ENCODE results near the gene ZNF771. TPM values are rescaled to one million over a fixed set of nuclear protein-coding genes. Genes with fewer than 3 reads are reported as not detected.
A peak's percentile ranks its signal among the peaks of the same experiment; 100 is the strongest.

Gene ZNF771
- total and polyA plus RNA-seq, 9 of the 15 experiments (the other 6 are each of a cell fraction or from before 2014, with no cell fraction given): 1.5 to 12.6 (median 4.4) TPM

DNA sequence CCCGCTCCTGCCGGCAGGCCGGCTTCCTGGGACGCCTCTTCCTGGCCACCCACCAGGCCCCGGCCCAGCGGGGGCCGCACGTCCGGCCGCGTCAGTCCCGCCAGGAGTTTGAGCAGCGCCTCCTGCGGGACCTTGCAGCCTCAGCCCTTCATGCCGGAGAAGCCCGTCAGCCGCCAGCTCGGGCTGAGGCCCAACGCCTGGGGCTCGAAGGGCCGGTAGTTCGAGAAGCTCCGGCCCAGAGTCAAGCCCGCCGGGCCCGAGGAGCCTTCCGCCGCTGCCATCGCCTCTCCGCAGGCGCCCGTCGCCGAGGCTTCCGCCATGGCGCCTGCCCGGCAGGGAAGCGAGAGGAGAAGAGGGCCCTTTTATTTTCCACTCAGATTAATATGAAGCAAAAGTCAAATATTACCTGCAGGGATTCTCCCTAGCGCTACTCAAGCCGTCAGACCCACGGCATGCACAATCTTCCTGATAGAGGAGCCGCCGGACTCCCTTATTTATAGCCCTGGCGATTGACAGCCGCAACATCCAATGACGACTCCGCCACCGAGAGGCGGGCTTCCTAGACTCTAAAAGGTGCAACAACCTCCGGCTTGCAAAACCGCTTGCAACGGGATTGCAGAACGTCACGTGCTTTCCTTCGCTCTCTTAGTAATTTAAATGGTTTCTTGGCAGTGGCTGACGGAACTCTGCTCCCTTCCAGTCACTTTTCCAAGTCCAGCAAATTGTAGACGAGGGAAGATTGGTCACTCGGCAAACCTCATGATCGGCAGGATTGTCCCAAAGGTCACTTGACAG lies 38.2 kb downstream of the ZNF771 start, which contains the start of gene SEPHS2 (continued):
- TF ChIP-seq, protein P1, sequence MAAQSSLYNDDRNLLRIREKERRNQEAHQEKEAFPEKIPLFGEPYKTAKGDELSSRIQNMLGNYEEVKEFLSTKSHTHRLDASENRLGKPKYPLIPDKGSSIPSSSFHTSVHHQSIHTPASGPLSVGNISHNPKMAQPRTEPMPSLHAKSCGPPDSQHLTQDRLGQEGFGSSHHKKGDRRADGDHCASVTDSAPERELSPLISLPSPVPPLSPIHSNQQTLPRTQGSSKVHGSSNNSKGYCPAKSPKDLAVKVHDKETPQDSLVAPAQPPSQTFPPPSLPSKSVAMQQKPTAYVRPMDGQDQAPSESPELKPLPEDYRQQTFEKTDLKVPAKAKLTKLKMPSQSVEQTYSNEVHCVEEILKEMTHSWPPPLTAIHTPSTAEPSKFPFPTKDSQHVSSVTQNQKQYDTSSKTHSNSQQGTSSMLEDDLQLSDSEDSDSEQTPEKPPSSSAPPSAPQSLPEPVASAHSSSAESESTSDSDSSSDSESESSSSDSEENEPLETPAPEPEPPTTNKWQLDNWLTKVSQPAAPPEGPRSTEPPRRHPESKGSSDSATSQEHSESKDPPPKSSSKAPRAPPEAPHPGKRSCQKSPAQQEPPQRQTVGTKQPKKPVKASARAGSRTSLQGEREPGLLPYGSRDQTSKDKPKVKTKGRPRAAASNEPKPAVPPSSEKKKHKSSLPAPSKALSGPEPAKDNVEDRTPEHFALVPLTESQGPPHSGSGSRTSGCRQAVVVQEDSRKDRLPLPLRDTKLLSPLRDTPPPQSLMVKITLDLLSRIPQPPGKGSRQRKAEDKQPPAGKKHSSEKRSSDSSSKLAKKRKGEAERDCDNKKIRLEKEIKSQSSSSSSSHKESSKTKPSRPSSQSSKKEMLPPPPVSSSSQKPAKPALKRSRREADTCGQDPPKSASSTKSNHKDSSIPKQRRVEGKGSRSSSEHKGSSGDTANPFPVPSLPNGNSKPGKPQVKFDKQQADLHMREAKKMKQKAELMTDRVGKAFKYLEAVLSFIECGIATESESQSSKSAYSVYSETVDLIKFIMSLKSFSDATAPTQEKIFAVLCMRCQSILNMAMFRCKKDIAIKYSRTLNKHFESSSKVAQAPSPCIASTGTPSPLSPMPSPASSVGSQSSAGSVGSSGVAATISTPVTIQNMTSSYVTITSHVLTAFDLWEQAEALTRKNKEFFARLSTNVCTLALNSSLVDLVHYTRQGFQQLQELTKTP (IDR thresholded peaks at IDR 0.05; ENCODE audit: low read depth in 1 of 2, partially characterized antibody in 2 of 2): peak in 1 of 2 experiments; percentile 42
- TF ChIP-seq, protein P2, sequence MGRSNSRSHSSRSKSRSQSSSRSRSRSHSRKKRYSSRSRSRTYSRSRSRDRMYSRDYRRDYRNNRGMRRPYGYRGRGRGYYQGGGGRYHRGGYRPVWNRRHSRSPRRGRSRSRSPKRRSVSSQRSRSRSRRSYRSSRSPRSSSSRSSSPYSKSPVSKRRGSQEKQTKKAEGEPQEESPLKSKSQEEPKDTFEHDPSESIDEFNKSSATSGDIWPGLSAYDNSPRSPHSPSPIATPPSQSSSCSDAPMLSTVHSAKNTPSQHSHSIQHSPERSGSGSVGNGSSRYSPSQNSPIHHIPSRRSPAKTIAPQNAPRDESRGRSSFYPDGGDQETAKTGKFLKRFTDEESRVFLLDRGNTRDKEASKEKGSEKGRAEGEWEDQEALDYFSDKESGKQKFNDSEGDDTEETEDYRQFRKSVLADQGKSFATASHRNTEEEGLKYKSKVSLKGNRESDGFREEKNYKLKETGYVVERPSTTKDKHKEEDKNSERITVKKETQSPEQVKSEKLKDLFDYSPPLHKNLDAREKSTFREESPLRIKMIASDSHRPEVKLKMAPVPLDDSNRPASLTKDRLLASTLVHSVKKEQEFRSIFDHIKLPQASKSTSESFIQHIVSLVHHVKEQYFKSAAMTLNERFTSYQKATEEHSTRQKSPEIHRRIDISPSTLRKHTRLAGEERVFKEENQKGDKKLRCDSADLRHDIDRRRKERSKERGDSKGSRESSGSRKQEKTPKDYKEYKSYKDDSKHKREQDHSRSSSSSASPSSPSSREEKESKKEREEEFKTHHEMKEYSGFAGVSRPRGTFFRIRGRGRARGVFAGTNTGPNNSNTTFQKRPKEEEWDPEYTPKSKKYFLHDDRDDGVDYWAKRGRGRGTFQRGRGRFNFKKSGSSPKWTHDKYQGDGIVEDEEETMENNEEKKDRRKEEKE (IDR thresholded peaks at IDR 0.05; ENCODE audit: borderline replicate concordance in 1 of 2, control insufficient read depth in 1 of 2, low read depth in 2 of 2, low read length in 1 of 2): no peak
- TF ChIP-seq ZBTB8A (IDR thresholded peaks at IDR 0.05; ENCODE audit: partially characterized antibody) (no peak), RBBP5 (IDR thresholded peaks at IDR 0.05; ENCODE audit: borderline replicate concordance, insufficient read depth, low read length, poor library complexity, severe bottlenecking) (peak; percentile 89), TRIM24 (IDR thresholded peaks at IDR 0.05) (peak; percentile 77 to 86), CREBBP (IDR thresholded peaks at IDR 0.05; ENCODE audit: low read depth, low read length) (no peak), BRD9 (IDR thresholded peaks at IDR 0.05; ENCODE audit: low read depth, partially characterized antibody) (peak; percentile 60), ZC3H11A (IDR thresholded peaks at IDR 0.05; ENCODE audit: low read depth, low read length) (no peak), ZNF583 (CRISPR knock-in tag; IDR thresholded peaks at IDR 0.05) (no peak; the same call in 1 of the 2 replicates), ZKSCAN8 (CRISPR knock-in tag; IDR thresholded peaks at IDR 0.05) (no peak), SIX5 (IDR thresholded peaks at IDR 0.05; ENCODE audit: borderline replicate concordance in 1 of 2, insufficient read depth in 1 of 2, low read depth in 1 of 2, low read length in 2 of 2) (no peak), BCL6 (CRISPR knock-in tag; IDR thresholded peaks at IDR 0.05) (no peak), SMAD2 (IDR thresholded peaks at IDR 0.05; ENCODE audit: low read depth, low read length) (no peak), RBFOX2 (IDR thresholded peaks at IDR 0.05; ENCODE audit: low read depth, low read length) (peak; percentile 100)
- TF ChIP-seq, protein P3, sequence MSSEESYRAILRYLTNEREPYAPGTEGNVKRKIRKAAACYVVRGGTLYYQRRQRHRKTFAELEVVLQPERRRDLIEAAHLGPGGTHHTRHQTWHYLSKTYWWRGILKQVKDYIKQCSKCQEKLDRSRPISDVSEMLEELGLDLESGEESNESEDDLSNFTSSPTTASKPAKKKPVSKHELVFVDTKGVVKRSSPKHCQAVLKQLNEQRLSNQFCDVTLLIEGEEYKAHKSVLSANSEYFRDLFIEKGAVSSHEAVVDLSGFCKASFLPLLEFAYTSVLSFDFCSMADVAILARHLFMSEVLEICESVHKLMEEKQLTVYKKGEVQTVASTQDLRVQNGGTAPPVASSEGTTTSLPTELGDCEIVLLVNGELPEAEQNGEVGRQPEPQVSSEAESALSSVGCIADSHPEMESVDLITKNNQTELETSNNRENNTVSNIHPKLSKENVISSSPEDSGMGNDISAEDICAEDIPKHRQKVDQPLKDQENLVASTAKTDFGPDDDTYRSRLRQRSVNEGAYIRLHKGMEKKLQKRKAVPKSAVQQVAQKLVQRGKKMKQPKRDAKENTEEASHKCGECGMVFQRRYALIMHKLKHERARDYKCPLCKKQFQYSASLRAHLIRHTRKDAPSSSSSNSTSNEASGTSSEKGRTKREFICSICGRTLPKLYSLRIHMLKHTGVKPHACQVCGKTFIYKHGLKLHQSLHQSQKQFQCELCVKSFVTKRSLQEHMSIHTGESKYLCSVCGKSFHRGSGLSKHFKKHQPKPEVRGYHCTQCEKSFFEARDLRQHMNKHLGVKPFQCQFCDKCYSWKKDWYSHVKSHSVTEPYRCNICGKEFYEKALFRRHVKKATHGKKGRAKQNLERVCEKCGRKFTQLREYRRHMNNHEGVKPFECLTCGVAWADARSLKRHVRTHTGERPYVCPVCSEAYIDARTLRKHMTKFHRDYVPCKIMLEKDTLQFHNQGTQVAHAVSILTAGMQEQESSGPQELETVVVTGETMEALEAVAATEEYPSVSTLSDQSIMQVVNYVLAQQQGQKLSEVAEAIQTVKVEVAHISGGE (CRISPR knock-in tag; IDR thresholded peaks at IDR 0.05): peak in 1 of 3 experiments; percentile 67; a peak in 2 of 6 replicates

Data from K562 (cell line).